Measurements from ENCODE around the gene ICAM1.
"Not testable (repeated sequence)": the region's sequence is repeated elsewhere in the genome, so short reads cannot be mapped to it uniquely, and the experiment has no call there.

The ICAM1 gene

GRCh38 chr19:10270616-10271394 is at the start of gene ICAM1:
Gene ICAM1 (plus strand): TSS chr19:10271120. CDS start chr19:10271160, 40 bp downstream.
- DNase-seq: peak; percentile 72

DNA sequence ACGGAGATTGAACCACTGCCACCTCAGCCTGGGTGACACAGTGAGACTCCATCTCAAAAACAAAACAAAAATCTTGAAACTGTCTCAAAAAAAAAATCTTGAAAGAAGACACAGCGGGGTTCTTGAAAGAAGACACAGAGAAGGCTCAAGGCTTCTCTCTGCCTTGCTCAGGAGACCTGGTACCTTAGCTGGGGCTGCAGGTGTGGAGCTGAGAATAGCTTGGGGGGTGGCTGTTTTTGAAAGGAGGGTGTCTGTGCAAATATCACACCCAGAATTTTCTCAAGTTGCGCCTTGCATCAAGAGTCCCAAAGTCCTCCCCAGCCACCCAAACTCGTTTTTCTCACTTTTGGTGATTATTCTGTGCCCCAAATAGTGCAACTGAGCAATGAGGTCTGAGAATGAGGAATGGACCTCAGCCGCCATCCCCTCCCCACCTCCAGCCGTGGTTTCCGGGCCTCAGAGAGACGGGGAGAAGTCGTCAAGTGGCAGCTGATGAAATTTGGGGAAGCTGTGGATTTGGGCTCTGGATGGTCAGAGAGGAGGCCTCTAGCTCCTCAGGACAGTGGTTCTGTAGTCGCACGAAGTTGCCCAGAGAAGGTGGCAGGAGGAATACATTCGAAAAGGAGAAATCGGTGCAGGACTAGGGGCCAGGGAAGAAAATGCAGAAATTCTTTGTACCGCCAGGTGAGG is 48.6 kb upstream of the ICAM1 start:
- no peak for DNase-seq

DNA sequence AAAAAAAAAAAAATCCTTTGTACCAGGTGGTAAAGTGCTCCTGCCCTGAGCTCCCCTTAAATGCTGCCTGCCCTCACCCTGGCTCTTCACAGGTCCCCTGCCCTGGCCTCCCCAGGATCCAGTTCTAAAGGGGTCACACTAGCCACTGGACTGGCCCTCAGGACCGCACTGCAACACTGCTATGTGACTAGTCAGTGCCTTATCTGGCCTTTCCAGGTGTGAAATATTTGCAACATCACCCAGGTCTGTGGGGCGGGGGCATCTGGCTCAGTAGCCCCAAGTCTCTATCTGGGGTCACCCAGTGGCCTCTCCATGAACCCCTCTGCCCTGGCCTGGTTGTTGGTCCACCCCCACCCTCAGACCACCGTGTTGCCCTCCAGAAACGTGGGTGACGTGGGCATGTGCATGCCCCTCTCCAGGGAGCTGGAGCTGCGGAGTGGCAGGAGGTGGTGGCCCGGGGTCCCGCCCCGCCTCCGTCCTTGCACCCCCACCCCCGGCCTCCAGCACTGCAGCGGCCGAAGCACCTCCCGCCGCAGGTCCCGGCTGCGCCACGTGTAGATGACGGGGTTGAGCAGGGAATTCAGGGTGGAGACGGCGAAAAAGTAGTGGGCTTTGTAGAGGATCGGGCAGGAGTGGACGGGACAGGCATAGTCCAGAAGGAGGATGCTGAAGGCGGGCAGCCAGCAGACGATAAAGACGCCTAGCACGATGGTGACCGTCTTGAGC is 47.3 kb upstream of the ICAM1 start:
- no peak for DNase-seq

DNA sequence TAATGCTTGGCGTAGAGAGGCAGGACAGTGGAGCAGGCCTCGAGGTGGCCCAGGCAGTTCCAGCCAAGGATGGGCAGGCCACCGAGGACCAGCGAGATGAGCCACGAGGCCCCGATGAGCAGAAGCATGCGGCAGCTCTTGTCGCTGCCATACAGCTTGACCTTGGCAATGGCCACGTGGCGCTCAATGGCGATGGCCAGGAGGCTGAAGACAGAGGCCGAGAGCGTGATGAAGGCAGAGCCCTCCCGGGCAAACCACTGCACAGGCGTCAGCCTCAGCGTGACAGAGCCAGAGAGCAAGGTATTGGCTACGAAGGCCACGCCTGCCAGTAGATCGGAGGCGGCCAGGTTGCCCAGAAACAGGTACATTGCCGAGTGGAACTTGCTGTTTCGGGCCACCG is 46.6 kb upstream of the ICAM1 start:
- no peak for DNase-seq

- DNase-seq: no peak
These were observed 44.9 kb upstream of the ICAM1 start for GRCh38 chr19:10226021-10226375.

- DNase-seq: no peak
These were observed 44.4 kb upstream of the ICAM1 start for GRCh38 chr19:10226376-10227025.

DNA sequence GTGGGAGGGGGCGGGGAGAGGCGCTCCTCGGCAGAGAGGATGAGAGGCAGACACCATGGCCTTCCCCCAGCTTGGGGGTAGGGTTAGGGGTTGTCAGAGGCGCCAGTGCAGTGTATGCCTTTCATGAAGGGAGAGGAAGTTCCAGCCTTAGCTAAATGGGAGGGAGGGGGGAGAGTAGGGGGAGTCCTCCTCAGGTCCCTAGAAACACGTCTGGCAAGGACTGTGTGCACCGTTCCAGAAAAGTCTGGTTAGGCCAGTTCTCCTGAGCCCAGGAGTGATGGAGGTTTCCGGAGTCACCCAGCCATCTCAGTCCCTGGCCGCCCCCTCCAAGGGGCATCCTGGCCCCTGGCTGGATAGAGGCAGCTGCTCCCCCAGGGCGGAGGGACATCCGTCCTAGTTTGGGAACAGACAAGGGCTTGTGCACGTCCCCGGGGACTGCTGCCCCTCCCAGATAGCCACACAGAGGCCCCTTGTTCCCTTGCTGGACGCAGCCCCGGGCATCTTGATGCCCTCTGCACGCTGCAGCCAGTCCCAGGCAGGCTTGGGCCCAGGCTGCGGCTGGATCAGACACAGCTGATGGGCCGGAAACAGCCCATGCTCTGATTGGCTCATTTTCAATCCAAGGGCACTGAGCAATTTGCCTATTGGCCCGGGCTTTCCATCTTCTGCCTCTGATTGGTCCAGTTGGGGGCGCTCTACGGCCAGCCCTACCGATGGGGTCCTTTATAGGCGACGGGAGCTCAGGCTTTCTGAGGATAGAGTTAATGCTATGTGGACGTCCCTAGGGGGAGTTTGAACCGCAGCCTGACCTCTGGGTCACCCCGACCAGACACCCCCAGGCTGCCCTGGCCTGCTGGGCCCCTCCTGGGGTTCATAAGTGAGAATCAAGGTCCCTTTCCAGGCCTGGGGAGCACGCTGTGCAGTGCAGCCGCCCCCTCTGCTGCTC is 43.6 kb upstream of the ICAM1 start:
- DNase-seq: no peak

DNA sequence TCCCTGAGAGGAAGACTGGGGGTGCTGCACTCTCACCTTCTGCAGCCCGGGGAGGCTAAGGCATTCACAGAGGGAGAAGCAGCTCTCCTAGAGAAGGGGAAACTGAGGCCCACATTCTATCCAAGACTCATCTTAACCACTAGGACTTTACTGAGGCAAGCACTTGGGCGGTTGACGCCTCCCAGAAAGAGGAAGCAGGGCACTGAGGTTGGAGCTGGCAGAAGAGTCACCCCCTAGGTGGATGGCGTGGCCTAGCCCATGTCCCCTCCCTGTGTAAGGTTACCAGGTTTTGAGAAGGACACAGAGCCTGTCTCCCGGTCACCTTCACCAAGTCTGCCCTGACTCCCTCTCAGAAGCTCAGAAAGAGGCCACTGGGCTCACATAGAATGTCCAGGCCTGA is 42.5 kb upstream of the ICAM1 start:
- DNase-seq: no peak

DNA sequence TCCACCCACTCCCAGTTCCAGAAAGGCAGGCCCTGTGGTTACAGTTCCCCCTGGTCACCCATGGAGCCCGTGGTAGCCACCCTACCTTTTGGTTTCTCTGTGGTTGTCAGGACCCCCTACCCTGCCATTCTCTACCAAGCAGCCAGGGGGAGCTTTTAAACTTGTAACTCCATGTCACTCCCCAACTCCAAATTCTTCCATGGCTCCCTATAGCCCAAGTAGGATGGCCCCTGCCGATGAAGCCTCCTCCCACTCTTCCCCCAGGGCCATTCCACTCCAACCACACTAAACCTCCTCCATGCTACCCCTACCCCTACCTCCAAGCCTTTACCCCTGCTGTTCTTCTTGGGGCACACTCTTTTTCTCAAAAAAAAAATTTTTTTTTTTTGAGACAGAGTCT is 42.0 kb upstream of the ICAM1 start:
- DNase-seq: peak; percentile 29

DNA sequence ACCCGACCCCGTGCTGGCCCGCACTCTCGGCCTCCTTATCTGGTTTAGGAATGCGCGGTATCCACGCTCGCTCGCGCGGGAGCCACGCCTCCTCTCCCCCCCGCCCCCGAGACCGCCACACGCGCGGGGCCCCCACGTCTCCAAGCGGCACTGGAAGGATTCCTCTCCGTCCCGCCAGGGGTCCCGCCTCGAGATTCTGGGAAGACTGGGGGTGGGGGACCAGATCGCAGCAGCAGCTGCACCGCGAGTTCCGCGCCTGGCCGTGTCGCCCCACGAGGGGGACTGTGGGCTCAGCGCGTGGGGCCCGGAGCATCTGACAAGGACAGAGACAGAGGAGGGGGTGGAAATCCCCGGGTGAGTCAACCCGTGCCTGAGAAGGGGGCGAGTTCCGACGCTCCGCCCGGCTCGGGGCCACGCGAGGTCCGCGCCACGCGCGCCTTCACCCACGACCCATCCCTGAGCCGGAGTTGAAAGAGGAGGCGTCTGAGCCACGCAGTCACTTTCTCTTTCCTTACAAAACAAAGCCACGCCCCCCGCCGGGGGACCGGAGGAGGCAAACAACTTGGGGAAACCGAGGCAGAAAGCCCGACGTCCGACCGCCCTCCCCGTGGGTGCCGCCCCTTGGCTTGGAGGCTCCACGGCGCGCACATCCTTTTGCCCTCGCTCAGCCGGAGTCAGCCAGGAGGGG is 40.6 kb upstream of the ICAM1 start:
- peak; percentile 74 for DNase-seq

GRCh38 chr19:10230861-10231611 is 39.9 kb upstream of the ICAM1 start, which contains the start of gene S1PR2:
Gene S1PR2 (minus strand): TSS chr19:10231331. CDS start chr19:10224905, 6,426 bp downstream.
- peak; percentile 76 for DNase-seq

- no peak for DNase-seq
These were observed 39.2 kb upstream of the ICAM1 start for GRCh38 chr19:10231612-10232228.

GRCh38 chr19:10233946-10234345 is 37.0 kb upstream of the ICAM1 start:
- no peak for DNase-seq

- no peak for DNase-seq
These were observed 35.9 kb upstream of the ICAM1 start for GRCh38 chr19:10235003-10235402.

- not testable (repeated sequence) for DNase-seq
These were observed 35.5 kb upstream of the ICAM1 start for GRCh38 chr19:10235409-10235808.

GRCh38 chr19:10237702-10238101 is 33.2 kb upstream of the ICAM1 start:
- DNase-seq: no peak

DNA sequence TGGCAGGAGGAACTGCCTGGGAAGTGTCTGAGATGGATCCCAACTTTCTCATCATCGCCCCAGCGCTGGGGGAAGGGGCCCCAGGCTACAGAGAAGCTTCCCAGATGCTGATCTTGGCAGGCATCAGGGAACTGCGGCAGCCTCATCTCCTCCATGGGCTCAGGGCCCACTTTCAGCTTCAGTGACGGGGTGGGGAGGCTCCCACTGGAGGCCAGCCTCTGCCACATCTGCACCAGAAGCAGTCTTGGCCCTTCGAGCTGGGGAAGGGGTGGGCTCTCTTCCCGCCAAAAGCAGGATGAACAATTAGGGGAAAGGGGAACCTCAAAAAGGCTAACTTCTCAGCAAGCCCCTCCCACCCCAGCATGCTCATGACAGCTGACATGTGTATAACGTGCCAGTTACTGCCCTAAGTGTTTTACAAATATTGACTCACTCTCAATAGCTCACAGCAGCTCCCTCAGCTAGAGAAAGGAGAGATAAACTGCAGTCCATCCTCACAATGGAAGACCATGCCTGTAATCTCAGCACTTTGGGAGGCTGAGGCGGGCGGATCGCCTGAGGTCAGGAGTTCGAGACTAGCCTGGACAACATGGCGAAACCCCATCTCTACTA is 32.6 kb upstream of the ICAM1 start:
- DNase-seq: no peak

DNA sequence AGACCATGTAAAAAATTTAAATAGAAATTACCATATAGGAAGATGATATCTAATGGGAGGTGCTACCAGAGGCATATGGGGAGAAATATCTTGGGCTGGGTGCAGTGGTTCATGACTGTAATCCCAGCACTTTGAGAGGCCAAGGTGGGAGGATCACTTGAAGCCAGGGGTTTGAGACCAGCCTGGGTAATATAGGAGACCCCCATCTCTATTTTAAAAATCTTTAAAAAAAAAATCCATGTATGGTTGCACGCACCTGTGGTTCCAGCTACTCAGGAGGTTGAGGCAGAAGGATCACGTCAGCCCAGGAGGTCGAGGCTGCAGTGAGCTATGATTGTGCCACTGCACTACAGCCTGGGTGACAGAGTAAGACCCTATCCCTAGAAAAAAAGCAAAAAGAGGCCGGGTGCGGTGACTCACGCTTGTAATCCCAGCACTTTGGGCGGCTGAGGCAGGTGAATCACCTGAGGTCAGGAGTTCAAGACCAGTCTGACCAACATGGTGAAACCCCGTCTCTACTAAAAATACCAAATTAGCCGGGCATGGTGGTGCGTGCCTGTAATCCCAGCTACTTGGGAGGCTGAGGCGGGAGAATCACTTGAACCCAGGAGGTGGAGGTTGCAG is 29.0 kb upstream of the ICAM1 start:
- not testable (repeated sequence) for DNase-seq

DNA sequence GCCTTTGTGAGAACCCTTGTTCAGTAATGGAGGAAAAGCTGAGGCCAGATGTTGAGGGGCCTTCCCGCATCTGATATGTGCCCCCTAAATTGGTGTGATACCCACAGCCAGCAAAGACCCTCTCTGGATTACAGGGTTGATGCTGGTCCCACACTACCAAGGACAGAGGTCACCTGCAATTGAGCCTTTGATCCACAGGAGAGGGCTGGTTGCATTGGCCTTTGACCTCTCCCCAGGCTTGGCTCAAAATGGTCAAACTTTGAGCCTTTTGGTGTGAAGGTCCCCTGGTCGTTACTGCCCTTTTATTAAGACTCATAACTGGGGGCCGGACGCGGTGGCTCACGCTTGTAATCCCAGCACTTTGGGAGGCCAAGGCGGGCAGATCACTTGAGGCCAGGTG is 27.3 kb upstream of the ICAM1 start:
- DNase-seq: no peak
